GM12873 (cell line): ENCODE data around the gene PRDM12.

Source experiments
- TF ChIP-seq, protein P1 (sequence below): IDR thresholded peaks from 2 replicates; pipeline ENCODE4 v1.5.1; 2012; ENCODE audit warnings: low read depth, mild to moderate bottlenecking, moderate library complexity, low read length, control low read depth; ENCODE audit not compliant: insufficient read depth; ENCODE audit errors: missing control alignments

The PRDM12 gene

DNA sequence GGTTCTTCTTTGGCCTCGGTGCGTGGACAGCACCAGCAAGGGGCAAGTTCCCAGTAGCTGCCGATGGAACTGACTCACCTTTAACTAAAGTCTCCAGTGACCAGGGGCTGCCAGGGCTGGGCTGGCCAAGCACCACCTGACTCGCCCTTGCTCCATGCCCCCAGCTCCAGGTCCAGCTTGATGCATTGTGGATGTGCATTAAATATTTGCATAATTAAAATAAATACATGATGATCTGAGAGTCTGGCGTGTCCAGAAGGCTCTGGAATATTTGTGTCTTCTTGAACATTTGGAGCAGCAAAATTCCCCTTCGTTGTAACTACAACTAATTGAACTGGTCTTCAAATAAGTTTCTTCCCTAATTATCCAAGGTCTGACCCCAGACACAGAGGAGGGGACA is 9.5 kb upstream of the PRDM12 start:
- TF ChIP-seq, protein P1, sequence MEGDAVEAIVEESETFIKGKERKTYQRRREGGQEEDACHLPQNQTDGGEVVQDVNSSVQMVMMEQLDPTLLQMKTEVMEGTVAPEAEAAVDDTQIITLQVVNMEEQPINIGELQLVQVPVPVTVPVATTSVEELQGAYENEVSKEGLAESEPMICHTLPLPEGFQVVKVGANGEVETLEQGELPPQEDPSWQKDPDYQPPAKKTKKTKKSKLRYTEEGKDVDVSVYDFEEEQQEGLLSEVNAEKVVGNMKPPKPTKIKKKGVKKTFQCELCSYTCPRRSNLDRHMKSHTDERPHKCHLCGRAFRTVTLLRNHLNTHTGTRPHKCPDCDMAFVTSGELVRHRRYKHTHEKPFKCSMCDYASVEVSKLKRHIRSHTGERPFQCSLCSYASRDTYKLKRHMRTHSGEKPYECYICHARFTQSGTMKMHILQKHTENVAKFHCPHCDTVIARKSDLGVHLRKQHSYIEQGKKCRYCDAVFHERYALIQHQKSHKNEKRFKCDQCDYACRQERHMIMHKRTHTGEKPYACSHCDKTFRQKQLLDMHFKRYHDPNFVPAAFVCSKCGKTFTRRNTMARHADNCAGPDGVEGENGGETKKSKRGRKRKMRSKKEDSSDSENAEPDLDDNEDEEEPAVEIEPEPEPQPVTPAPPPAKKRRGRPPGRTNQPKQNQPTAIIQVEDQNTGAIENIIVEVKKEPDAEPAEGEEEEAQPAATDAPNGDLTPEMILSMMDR = no peak

DNA sequence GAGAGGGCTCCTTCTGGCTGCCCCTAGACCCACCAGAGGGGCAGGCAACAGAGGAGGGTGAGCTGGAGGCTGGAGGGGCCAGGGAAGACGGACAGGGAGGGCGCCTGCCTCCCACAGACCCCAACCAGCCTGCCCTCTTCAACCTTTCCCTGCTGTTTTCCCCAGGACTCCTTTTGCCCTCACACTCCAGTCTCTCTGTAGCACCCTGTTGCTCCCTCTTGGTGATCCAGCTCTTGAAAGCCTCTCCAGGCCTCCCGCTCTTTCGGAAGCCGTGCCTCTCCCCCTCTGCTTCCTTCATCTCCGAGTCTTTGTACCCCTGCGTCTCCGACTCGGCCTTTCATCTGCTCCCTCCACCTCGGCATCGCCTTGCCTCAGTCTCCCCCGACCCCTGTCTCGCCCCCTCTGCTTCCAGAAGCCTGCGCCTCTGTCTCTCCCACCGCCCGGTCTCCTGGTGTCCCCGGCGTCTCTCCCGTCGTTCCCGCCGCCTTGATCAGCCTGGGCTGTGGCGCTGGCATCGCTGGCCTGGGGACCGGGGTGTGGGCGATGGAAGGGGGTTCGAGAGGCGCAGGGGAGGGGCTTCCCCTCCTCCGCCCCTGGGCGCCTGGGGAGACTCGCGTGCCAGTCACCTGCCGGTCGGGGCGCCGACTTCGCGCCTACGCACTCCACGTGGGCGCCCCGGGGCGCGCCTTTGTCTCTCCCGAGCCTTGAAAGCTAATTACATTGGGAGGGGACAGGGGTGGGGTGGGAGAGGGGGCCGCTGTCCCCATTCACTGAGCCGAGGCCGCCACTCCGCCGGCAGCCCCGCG is 5.3 kb upstream of the PRDM12 start:
- TF ChIP-seq, protein P1 = no peak

DNA sequence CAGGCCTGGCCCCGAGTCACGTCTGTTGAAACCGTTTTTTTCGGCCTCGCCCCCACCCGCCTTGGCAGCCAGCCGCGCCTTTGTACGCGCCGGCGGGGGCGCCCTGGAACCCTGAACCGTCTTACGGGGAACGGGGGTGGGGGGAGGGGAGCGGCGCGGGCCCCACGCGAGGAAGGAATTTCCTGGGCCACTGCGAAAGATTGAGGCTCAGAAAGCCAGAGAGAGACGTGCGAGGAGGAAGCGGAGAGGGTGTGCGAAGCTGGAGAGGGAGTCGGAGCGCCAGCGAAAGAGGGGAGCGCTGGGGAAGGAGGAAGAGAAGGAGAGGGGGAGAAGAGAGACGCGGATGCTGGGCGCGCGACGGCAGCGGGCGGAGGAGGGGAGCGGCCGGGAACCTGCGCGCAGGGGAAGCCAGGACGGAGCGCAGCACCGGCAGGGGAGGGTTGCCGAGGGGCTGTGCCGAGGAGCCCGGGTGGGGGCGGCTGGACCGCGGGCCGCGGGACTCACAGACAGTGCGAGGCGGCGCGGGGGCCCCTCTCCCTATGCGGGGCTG is 4.6 kb upstream of the PRDM12 start:
- TF ChIP-seq, protein P1 = no peak

DNA sequence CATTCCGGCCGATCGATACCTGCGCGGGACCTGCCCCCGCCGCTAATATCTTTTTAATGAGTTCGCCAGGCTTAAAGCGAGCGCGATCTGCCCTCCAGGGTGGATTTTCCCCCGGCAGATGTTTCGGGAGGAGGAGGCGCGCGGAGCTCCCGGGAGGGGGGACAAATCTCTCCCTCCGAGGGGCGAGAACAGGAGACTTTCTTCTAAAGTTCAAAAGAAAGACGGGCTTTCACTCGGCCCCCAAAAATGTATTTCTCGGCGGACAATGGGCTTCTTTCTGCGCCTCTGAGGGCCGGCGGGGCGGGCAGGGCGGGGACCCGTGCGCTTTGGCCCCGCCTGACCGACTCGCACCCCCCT is 4.1 kb upstream of the PRDM12 start:
- TF ChIP-seq, protein P1 = no peak

DNA sequence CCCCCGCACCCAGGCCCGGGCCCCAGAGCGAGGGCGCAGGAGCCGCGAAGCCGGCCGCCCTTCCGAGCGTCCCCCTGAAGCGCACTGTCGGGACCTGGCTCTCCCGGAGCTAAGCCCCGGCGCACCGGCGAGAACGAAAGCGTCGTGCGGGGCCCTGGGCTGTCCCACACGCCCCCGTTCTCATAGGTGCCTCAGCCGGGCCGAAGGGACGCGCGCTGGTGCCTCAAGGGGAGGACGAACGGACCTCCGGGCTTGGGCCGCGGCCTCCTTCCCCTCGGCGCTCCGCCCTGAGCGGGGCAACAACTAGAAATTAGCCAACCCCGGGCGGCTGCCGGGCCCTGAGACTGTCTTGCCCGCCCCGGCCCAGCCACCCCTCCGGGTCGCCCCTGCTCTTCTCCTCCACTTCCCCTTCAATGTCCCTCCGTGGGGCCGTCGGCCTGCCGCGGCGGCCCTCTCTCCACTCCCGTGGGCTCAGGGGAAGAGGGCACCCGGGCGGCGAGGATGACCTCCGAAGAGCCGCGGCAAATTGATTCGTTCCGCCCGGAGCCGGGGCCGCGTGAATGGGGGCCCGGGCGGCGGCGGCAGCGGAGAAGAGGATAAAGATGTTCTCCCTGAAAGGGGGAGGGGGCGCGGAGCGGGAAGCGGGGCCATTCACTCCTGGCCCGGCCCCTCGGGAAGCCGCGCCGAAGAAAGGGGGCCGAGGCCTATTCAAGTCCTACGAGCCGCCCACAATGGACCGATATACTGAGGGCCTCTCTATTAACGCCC is 3.5 kb upstream of the PRDM12 start:
- TF ChIP-seq, protein P1 = no peak

DNA sequence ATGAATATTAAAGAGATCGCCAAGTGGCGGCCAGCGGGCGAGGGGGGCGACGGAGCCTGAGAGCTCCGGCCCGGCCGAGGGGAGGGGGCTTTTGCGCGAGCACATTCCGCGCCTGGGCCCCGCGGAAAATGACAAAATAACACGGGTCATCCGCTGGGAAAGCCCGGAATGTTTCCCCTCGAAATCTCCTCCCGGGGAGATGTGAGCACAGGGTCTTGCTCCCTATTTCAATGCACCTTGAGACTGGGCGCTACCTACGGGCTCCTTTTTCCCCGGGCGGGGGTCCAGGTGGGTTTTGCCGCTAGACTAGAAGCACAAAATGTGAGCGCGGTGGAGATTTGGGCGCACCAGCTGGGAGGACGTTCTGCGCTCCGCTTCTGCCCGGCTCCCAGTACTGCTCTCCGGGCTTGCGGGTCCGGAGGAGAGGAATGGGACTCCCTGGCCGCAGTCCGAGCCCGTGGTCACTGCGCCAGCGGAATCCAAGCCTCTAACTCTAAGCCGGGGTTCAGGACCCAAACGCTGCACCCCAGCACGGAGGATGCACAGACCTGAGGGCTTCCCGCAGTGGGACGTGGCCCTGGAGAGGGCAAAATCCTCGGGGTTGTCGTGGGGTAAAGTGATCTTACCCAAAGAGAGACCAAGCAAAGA is 2.8 kb upstream of the PRDM12 start:
- TF ChIP-seq, protein P1 = no peak

DNA sequence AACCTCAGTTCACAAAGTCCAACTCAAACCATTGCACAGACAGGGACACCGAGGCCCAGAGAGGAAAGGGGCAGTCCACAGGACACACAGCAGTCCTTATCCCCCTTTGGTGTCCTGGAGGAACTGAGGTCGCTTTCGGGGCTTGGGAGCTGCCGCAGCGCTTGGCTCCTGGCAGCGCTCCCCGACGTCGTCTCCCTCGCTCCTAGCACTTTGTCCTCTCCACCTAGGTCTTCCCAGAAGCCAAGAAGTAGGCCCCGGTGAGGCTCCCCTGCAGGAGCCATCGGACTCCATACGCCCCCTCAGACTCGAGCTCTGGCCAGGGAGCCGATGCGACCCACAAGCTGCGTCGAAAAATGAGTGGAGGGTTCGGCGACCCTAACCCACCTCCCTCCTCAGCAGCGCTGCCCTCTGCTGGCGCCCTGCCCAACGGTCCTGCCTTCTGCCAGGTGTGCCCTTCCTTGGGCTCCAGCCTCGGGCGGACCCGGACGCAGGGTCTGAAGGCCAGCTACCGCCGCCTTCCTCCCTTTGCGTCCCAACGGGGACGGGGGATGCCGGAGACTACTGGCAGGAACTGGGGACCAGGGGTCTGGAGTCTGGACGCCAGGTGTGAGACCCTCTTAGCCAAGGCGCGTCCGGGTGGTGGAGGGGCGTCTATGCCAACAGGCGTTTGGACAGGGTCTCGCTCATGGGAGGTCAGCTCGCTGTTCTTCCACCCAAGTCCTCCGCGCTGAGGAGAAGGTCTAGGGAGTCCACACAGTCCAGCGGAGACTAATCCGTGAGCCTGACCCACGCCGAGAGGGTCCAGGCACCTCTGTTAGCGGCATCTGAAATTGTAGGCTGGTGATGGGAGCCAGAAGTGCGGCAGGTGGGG is 2.1 kb upstream of the PRDM12 start:
- TF ChIP-seq, protein P1 = no peak
